GM19239 (cell line): ENCODE results near the gene ABLIM1.

Experiments used
- DNase-seq: peaks from one replicate; pipeline ENCODE4 v3.0.0; 2011; ENCODE audit warnings: low spot score; ENCODE audit not compliant: insufficient read length
- FAIRE-seq: peaks from 2 replicates; lab custom pipeline; 2011; peaks lifted over from hg19 to GRCh38; lab: Jason Lieb, UNC

ABLIM1 gene

DNA sequence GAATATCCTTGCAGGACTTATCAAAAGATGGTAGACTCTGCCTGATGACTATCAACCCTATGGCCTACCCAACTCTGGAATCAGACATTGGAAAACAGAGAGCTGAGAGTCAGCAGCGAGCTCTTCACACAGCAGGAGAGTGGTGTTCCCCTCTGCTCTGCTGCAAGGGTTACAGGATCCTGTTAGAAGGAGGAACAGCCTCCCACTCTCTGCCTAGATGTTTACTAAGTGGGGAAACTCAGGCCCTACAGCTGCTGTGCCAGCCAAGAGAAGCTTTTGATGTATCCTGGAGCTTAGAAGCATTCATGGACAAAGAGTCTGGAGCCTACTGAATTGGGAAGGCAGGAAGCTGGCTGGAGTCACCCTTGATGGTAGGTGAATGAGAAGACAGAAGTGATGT lies 104.6 kb downstream of the ABLIM1 start:
- no peak for DNase-seq
- FAIRE-seq, result no peak

DNA sequence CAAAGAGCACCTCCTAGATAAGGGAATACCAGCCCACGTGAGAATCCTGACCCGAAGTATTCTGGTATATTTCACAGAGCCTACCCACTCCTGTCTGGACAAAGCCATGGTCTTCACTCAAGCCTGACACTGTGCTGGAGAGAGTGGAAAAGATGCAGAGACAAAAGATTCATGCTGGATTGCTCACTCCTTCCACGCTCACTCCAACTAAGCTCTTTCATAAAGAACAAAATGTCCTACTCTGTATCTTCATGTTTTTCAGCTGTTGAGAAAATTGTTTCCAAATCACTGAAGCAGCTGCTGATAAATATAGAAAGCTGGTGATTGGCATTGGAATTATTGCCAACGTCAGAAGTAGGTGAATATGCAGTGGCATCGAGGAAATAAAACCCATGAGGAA lies 106.0 kb downstream of the ABLIM1 start:
- no peak for DNase-seq
- no peak for FAIRE-seq

DNA sequence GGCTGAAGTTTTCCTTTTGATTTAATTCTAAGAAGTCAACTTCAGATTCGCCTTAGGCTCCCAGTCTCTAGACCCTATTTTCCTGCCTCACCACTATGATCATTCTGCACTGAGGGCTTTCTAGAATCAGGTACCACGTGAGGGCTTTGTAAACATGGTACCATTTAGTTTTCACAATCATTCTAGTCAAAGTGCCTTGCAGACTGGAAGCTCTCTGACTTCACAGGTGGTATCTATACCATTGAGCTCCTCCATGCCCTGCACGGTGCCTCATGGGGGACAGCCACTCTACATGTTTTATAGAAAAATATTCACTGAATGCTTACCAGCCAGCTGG lies 106.5 kb downstream of the ABLIM1 start:
- DNase-seq, result no peak
- FAIRE-seq, result no peak

DNA sequence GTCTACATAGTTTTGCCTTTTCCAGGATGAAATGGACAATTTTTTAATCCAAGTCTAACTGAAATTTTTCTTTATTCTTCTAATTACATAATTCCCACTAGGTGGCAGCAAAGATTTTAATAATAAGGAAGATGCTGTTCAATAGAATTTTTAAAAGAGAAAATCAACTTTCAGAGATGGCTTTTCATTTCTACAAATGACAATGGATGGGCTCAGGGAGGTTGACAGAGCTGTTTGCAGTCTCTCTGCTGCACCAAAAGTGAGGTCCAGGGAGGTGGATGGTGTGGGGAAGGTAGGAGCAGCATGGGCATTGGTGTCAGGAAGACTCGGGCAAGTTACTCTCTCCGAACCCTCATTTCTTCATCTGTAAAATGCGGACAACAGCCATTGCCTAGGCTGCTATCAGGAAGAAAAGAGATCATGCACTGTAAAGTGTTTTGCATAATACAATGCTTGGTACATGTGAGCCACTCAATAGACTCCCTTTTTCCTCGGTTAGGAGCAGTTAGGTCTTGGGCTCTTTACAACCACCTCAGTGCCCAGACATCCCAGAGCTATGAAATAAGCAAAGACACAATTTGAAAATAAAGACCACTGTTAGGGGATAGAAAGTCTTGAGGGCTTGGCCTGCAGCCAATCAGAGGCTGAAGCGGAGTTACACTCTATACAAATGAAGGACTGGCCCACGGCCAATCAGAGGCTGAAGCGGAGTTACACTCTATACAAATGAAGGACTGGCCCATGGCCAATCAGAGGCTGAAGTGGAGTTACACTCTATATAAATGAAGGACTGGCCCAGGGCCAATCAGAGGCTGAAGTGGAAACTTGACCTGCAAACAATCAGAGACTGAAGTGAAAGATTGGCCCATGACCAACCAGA lies 107.1 kb downstream of the ABLIM1 start:
- no peak for DNase-seq
- no peak for FAIRE-seq

DNA sequence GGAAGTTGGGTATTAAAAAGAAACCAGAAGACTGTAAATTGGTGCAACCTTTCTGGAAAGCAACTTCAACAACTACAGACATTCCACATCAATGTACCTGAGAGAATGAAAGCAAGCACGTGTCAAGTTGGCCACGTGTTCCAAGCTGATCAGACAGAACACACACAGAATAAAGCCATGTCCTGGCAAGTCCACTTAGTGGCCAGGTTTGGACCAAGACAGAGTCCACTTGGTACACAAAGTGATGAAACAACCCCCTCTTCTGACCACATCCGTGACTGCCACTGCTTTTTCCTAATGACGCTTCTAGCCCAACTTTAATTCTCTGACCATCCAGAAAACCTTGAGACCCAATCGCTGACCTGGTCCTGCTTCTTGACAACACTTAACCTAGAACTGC lies 109.4 kb downstream of the ABLIM1 start:
- FAIRE-seq (no peak), DNase-seq (no peak)

DNA sequence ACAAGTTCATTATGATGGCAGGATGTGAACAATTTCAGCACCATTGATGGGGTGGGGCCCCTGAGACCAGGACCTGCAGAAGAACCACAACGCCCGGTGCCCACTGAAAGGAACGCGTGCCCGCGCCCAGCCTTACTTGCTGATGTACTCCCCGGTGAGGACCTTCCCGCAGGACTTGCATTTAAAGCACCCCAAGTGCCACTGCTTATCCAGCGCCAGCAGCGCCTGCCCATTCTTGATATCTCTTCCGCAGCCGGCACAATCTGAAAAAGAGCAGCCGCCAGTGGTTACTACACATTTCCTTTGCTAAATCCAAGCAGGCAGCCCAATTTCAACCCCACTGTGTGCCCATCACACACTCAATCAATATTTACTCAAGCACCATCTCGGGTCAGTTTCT lies 110.6 kb downstream of the ABLIM1 start:
- DNase-seq (no peak), FAIRE-seq (no peak)

DNA sequence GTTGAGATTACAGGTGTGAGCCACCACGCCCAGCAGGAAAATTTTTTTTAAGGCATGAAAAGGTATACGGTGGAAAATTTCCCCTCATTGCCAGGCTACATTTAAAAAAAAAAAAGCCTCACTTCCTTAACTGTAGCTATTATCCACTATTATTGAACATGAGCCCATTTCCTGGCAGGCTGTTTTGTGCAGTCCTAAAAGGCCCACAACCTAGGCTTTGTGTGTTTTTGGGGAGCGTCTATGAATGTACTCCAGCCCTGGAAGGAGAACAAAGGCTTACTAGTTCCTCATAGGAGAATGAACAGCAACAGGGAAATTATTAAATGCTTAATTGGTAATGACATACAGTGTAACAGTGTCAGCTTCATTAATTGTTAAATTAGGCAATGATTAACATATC lies 111.0 kb downstream of the ABLIM1 start:
- DNase-seq (no peak), FAIRE-seq (no peak)

DNA sequence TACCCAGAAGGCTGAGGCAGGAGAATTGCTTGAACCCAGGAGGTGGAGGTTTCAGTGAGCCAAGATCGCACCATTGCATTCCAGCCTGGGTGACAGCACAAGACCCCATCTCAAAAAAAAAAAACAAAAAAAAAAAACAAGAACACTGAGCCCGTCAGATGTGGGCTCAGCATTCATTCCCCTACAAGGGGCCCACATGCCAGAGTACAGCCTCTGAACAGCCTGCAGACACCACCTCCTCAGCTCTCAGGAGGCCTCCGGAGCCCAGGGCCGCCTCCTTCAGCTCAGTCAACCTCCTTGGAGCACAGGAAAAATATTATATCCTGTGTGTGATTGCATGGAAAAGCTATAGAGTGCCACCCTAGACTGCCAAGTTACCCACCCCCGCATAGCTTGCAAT lies 112.3 kb downstream of the ABLIM1 start:
- DNase-seq (no peak), FAIRE-seq (no peak)

DNA sequence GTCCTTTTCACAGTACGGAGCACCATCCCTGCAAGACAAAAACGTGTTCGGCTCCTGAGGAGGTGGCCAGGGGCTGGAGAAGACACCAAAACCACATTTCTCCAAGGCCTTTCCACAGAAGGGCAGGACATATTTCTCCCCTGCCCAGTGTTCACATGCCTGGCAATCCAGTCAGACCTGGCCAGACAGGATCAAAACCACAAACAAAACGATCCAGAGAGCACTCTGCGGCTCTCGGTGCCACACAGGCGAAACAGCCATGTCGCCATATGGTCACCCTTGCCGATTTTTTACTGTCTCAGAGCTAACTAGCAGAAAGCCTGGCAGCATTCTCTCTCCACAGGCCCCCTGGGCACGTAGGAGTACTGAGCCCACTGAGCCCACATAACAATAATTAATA lies 113.0 kb downstream of the ABLIM1 start:
- FAIRE-seq (no peak), DNase-seq (no peak)

DNA sequence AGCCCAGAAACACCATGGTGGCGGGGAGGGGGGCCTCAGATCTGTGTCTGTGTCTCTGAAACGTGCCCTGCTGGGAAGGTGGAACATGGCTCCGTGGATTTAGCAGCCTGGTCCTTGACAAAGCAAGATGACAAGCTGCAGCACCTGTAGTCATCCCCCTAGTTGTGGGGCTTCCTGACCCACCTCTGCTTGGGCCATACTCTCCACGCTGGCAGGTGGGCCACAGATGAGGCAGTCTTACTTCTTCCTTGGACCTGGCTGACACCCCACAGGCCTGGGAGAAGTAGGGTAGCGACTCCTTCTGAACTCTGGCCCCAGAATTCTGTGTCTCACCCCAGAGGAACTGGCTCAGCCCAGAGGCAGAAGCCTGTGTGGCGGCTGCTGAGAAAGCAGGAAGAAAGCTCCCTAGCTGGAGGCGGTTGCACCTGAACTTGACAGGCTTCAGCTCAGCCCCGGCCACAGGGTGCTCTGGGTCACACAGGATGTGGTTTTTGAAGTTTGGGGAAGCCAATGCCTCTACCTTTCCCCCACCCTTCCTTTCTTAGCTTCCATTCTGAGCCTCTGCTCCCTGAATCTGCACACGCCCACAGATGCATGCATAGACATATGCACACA lies 113.9 kb downstream of the ABLIM1 start:
- FAIRE-seq, result peak; percentile 87
- DNase-seq, result peak; percentile 65

DNA sequence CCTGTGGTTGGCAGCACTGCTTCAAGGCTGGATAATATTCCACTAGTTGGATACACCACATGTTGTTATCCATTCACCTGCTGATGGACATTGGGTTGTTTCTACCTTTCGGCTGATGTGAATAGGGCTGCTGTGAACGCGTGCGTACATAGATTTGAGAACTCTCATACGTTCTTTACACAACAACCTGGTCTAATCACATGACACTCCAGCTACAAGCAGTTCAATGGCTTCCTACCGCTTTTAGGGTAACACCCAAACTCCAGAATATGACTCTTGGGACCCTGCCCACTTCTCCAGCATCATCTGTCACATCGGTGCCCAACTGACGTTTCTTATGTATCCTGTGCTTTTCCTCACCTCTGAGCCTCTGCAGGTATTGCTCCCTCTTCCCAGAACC lies 114.6 kb downstream of the ABLIM1 start:
- no peak for DNase-seq
- peak; percentile 58 for FAIRE-seq

DNA sequence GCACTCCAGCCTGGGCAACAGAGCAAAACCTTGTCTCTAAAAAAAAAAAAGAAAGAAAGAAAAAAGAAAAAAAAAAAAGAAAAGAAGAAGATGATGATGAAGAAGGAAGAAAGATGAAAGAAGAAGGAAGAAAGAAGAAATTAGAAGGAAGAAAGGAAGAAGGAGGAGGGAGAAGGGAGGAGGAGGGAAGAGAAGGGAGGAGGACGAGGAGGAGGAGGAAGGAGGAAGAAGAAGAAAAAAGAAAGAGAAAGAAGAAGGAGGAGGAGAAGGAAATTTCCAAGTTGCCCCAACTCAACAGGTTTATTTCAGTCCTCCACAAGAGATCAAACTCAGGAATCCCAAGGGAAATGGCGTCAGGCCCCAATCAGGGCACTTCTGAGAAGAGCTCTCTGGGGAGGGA lies 115.7 kb downstream of the ABLIM1 start:
- DNase-seq (no peak), FAIRE-seq (no peak)

DNA sequence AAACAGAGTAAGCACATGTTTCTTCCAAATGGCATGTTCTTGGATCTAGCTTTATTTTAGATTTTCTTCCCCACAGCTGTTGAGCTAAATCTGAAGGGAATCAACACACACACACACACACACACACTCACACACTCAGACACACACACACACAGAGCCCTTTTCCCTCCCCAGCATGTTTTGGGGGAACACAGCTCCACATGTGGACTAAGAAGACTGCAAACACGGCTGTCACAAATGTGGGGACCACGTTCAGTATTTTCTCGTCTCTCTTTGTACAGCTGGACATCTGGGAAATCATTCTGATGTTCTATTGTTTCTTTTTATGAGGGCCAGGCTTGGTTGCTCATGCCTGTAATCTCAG lies 116.3 kb downstream of the ABLIM1 start:
- DNase-seq (no peak), FAIRE-seq (no peak)

DNA sequence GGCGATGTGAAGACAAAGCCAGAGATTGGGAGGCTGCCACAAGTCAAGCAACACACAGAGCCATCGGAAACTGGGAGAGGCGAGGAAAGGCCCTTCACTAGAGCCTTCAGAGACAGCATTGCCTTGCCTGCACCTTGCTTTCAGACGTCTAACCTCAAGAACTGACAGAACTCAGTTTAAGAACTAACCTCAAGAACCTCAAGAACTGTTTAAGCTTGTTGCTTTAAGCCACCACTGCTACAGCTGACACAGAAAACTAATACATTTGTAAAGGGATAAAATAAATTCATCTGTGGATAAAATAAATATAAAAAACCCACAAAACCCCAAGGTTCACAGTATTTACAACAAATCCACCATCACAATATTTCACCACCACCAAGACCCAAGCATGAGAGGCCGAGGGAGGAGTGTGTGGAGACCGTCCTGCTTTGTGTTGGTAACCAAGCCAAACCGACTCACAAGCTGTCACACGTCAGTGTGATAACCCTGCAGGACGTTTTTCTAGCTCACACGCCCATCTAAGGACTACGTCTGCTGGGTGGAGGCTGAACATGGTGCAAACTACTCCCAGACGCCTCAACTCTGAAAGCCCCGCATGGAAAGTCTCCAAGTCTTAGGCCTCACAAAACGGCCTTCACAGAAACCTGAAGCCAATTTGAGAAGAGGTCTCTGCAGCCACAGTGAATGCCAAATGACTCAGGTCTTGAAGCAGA lies 116.8 kb downstream of the ABLIM1 start:
- no peak for DNase-seq
- no peak for FAIRE-seq

DNA sequence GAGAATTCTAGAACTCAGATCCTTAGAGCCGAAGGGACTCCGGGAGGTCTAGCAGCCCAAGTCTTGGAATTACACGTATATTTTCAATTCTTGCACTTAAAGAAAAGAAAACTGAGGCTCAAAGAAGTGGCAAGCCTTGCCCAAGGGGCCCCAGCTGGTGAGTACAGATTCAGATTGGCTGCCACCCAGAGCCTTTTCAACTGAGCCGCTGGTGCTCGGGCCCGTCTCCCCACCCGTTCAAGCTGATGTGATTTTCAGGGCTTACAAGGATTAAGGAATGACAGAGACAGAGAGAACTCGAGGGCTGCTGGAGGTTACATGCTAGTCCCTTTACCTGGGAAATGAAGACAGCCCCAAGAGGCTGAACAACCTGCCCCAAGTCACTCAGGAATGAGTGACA lies 117.8 kb downstream of the ABLIM1 start:
- no peak for DNase-seq
- no peak for FAIRE-seq

DNA sequence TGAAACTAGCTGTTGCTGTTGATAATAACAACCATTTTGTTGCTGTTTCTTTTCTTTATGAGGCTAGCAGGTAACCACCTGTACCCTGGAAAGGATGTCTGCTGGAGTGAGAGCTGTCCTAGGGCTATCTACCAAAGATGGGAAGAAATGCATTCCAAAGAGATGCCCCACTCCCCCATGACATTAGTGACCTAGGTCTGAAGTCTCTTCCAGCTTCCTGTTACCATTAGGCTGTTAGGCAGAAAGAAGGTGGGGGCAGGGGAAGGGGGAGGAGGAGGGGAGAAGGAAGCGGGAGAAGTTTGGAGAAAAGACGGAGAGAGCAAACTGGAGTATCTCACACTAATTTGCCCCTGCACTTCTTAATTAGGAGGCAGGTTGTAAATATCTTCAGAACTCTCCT lies 118.5 kb downstream of the ABLIM1 start:
- no peak for FAIRE-seq
- DNase-seq, result no peak

DNA sequence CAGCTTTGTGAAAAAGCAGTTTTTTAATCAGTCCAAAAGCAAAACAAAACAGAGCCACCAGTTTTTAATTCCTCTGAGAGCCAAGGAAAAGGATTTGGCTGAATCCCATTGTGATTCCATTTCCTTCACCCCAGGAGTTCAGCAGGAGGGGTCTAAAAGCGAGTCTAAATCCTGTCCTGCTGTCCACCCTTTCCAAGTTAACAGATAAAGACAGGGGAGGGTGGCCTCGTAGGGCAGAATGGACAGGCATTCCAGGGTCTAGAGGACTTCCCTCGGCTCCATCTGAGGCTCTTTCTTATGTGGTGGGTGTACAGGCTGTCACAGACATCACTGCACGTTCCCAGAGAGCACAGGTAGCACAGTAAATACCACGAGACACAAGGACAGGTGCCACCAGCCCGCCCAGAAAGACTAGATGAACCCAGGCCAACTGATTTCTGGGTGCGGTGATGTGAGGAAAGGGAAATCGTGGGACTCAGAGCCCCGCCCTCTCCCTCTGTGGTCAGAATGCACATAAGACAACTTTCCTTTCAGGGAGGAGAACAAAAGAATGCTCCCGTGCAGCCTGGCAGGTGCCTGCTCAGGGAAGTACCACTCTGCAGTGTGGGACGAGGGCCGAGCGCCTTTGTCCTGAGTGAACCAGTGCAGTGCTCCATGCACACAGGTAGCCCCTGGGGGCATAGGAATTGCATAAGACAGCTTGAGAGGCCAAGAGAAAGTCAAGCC lies 119.7 kb downstream of the ABLIM1 start:
- no peak for DNase-seq
- FAIRE-seq, result peak; percentile 62

DNA sequence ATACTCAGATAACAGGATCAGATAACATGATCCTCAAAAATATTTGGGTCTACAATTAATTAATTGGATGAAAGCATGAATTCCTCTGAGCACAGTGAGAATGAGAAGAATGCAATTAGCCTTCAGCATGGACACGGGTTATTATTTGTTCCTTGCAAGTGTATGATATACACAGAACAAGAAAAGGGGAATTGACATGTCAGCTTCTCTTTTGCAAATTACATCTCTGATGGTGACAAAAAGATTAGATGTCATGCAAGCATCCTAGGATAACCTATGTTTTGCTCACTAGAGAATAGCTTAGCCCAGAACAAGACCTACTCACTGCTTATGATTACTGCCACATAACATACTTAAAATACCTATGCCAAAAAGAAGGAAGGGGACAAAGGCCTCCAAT lies 120.3 kb downstream of the ABLIM1 start:
- FAIRE-seq (no peak), DNase-seq (no peak)

DNA sequence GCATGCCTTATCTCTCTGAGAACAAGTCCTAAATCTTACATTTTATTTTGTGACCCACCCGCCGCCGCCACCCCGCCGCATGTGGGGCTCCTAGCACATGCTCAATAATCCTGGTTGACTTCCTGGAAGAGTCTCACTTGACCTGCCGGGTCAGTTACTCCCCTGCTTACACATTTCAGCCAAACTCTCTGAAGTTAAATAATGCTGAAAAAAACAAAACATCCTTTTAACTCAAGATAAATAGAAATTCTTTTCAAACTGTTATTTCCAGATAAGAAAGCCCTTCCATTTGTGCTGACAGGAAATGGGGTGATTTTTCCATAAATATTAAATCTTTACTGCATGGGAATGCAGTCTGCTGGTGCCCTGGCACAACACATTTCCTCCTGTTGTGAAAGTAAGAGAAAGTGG lies 123.5 kb downstream of the ABLIM1 start:
- DNase-seq, result no peak
- no peak for FAIRE-seq

DNA sequence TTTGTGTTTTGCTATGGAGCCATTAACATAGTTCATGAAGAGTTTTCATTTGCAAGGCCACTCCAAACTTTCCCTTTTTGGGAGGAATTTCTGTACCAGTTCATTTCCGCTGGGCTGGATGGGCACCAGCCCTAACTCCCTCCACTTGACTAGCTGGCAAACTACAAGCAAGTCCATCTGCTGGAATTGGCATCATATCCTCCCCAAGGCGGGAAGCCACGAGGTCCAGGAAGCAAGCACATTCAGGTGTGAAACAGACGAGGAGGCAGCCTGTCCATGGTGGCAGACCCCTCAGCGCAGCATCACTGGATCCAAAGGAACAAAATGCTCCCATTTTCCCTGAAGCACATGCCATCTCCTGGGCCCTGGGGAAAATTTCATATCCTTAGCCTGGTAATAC lies 125.8 kb downstream of the ABLIM1 start:
- FAIRE-seq, result no peak

More for the DNA sequence above, 125.8 kb downstream of the ABLIM1 start:
- DNase-seq, result no peak
